Activated CD8-positive, alpha-beta T cell treated with anti-CD3 and anti-CD28 coated beads for 36 hours (primary cell): ENCODE results near the gene ZNF385A. TPM values are rescaled to one million over a fixed set of nuclear protein-coding genes. Genes with fewer than 3 reads are reported as not detected.

Source experiments
- ATAC-seq: fragments of 200-7000 bp; cut with Tn5 transposase; one replicate; pipeline ENCODE4 v1.10.0; 2021; ENCODE audit warnings: mild to moderate bottlenecking, moderate library complexity
- CTCF ChIA-PET: fragments of 350-600 bp; sonication (Branson Sonifier 250); formaldehyde crosslinking; loops from one replicate; lab custom pipeline; 2021; ENCODE audit warnings: antibody characterized with exemption; lab: Charles Lee
- POLR2A ChIA-PET: fragments of 350-600 bp; sonication (Branson Sonifier 250); formaldehyde crosslinking; loops from one replicate; lab custom pipeline; 2021; ENCODE audit warnings: antibody characterized with exemption; lab: Charles Lee
- DNase-seq: peaks from one replicate; pipeline ENCODE4 v3.0.0-alpha.2; 2020
- H3K27ac Mint-ChIP-seq: one replicate; pipeline ENCODE4 v1.8.0; 2021; ENCODE audit warnings: mild to moderate bottlenecking, mixed read lengths
- H3K27me3 Mint-ChIP-seq: one replicate; pipeline ENCODE4 v1.8.0; 2021; ENCODE audit warnings: mixed read lengths
- H3K36me3 Mint-ChIP-seq: one replicate; pipeline ENCODE4 v1.8.0; 2021; ENCODE audit warnings: low read depth, mixed read lengths
- H3K4me1 Mint-ChIP-seq: one replicate; pipeline ENCODE4 v1.8.0; 2021; ENCODE audit warnings: low read depth, mixed read lengths
- H3K4me3 Mint-ChIP-seq: one replicate; pipeline ENCODE4 v1.8.0; 2021; ENCODE audit warnings: mild to moderate bottlenecking, moderate library complexity, mixed read lengths
- H3K9me3 Mint-ChIP-seq: one replicate; pipeline ENCODE4 v1.8.0; 2021; ENCODE audit warnings: mixed read lengths
- CTCF ChIP-seq: fragments of 200-600 bp; IDR thresholded peaks from one replicate; pipeline ENCODE4 v1.8.0; 2022; ENCODE audit warnings: antibody characterized with exemption, mild to moderate bottlenecking
- intact Hi-C: fragments of 100-400 bp; cut with micrococcal nuclease; formaldehyde crosslinking; loops from one replicate; pipeline ENCODE4 v1.10.0; 2022
- total RNA-seq, 2 experiments: library from RNA; stranded (reverse); gene quantifications; one replicate each; pipeline ENCODE4 v1.2.3, GENCODE V29; 2021

The ZNF385A gene
- total RNA-seq, 2 experiments from 2014 or later = 1.1 to 2.5 TPM

GRCh38 chr12:54375259-54375579 is 9.3 kb downstream of the ZNF385A start:
- no peak overlapping the region for H3K27ac Mint-ChIP-seq
- H3K9me3 Mint-ChIP-seq = no peaks in the 10 kb centered on the region
- H3K4me3 Mint-ChIP-seq = no peak overlapping the region
- ChIA-PET CTCF (interaction anchor here (1.0 to 2.6 kb wide), 4 partner anchors 17 to 50 kb away, joined by 3 to 6 read pairs (median 6); partner anchors contain the start of gene COPZ1), POLR2A (interaction anchor here (2.0 to 2.2 kb wide), 2 partner anchors 16 to 89 kb away, joined by 4 to 8 read pairs; no protein-coding TSS in a partner anchor)
- ATAC-seq = no peak
- intact Hi-C loops = no loop called here
- peaks cover 29% of the 10 kb centered on the region for H3K4me1 Mint-ChIP-seq
- no peak for TF ChIP-seq CTCF
- no peaks in the 10 kb centered on the region for H3K27me3 Mint-ChIP-seq
- DNase-seq = no peak
- no peaks in the 10 kb centered on the region for H3K36me3 Mint-ChIP-seq

DNA sequence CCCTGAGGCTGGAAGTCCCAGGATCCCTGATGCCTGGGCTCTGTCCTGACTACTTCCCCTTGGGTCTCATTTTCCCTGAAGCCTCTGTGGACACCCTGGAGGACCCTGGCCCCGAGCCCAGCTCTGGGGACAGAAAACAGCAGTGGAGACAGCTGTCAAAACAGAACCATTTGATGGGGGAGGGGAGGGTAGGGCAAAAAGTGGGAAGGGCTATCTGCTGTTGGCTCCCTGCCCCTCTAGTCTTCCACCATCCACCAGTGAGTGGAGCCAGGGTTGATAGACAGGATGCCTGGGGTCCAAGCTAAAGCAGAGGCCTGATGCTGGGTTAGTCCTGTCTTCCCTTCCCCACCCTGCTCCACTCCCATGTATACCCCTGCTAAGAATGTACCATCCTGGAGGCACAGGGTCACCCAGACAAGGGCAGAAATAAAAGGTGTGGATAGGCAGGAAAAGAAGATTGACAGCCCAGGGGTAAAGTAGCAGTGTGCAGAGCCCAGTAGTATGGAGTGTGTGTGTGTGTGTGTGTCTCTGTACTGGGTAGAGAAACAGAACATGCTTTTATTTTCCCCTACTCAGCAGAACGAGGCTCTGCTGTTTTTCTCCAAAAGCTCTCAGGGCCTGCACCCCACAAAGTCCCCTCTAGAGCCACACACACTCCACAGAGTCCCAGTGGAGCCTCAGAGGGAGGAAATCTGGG is 9.8 kb downstream of the ZNF385A start:
- TF ChIP-seq CTCF = no peak
- intact Hi-C loops = no loop called here
- Mint-ChIP-seq H3K27ac (no peak overlapping the region), H3K27me3 (no peaks in the 10 kb centered on the region), H3K4me1 (peaks cover 28% of the 10 kb centered on the region), H3K4me3 (no peak overlapping the region), H3K36me3 (no peaks in the 10 kb centered on the region), H3K9me3 (no peaks in the 10 kb centered on the region)
- ATAC-seq (no peak), DNase-seq (no peak)
- POLR2A ChIA-PET = interaction anchor here (1.0 to 2.2 kb wide), 3 partner anchors 15 to 88 kb away, joined by 3 to 8 read pairs (median 4); no protein-coding TSS in a partner anchor
- CTCF ChIA-PET = interaction anchor here (0.8 to 2.6 kb wide), 6 partner anchors 18 to 65 kb away, joined by 3 to 6 read pairs (median 5); partner anchors contain the start of gene COPZ1

GRCh38 chr12:54373649-54374561 is 10.6 kb downstream of the ZNF385A start:
- ChIA-PET POLR2A (interaction anchor here (1.0 to 2.2 kb wide), 2 partner anchors 75 to 87 kb away, joined by 3 to 8 read pairs; no protein-coding TSS in a partner anchor), CTCF (interaction anchor here (0.8 to 2.5 kb wide), 7 partner anchors 13 to 159 kb away, joined by 3 to 12 read pairs (median 4); partner anchors contain the start of gene COPZ1)
- intact Hi-C loops = no loop called here
- Mint-ChIP-seq H3K27me3 (no peaks in the 10 kb centered on the region), H3K27ac (no peak overlapping the region), H3K9me3 (no peaks in the 10 kb centered on the region), H3K4me3 (no peak overlapping the region), H3K4me1 (peaks cover 28% of the 10 kb centered on the region), H3K36me3 (no peaks in the 10 kb centered on the region)
- DNase-seq (peak; percentile 58), ATAC-seq (peak; percentile 72)
- TF ChIP-seq CTCF = no peak

GRCh38 chr12:54372113-54372806 is 12.3 kb downstream of the ZNF385A start:
- peaks cover 3% of the 10 kb centered on the region for H3K27me3 Mint-ChIP-seq
- no peak for DNase-seq
- POLR2A ChIA-PET = no interaction called here
- no peaks in the 10 kb centered on the region for H3K36me3 Mint-ChIP-seq
- peak overlapping the region; percentile 18 for H3K27ac Mint-ChIP-seq
- H3K4me3 Mint-ChIP-seq = no peak overlapping the region
- no peak for ATAC-seq
- intact Hi-C loops = no loop called here
- H3K4me1 Mint-ChIP-seq = peaks cover 38% of the 10 kb centered on the region
- H3K9me3 Mint-ChIP-seq = no peaks in the 10 kb centered on the region
- TF ChIP-seq CTCF = no peak
- CTCF ChIA-PET = interaction anchor here (0.6 to 3.2 kb wide), 10 partner anchors 8 to 157 kb away, joined by 3 to 40 read pairs (median 6); no protein-coding TSS in a partner anchor
